Tibial nerve (tissue), 4 donors: ENCODE data around the gene ASTN2.

Experiments used
- EP300 ChIP-seq, 2 donors: sonication (generic); formaldehyde crosslinking; IDR thresholded peaks; one replicate each; pipeline ENCODE4 v1.6.1; 2017; ENCODE audit warnings: antibody characterized with exemption in 2 of 2, mild to moderate bottlenecking in 1 of 2
- TF ChIP-seq, protein P1 (sequence below), 5 experiments: fragments of 200-600 bp in 3 of 5; fragments of 450-650 bp in 2 of 5; sonication (generic) in 3 of 5; IDR thresholded peaks; one replicate each; pipeline ENCODE4 v1.5.1; 2016 to 2019; ENCODE audit warnings: antibody characterized with exemption in 5 of 5, mild to moderate bottlenecking in 3 of 5, moderate library complexity in 2 of 5

DNA sequence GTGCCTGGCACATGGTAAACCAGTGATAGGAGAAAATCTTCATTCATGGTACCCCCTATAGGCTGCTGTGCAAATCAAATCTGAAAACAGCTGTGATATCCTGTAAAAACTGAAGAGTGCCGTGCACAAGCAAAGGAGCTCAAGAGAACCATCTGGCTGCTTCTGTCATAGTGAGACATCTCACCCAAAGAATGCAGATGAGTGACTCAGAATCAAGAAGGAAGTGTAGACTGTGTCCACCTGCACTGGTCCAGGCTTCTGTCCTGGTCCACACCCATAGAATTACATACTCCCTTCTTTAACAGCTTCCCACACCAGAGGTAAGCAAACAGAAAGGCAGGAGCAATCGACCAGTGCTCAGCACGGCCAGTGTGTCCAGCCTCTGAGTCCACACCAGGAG lies 195.9 kb downstream of the ASTN2 start:
- TF ChIP-seq, protein P1, sequence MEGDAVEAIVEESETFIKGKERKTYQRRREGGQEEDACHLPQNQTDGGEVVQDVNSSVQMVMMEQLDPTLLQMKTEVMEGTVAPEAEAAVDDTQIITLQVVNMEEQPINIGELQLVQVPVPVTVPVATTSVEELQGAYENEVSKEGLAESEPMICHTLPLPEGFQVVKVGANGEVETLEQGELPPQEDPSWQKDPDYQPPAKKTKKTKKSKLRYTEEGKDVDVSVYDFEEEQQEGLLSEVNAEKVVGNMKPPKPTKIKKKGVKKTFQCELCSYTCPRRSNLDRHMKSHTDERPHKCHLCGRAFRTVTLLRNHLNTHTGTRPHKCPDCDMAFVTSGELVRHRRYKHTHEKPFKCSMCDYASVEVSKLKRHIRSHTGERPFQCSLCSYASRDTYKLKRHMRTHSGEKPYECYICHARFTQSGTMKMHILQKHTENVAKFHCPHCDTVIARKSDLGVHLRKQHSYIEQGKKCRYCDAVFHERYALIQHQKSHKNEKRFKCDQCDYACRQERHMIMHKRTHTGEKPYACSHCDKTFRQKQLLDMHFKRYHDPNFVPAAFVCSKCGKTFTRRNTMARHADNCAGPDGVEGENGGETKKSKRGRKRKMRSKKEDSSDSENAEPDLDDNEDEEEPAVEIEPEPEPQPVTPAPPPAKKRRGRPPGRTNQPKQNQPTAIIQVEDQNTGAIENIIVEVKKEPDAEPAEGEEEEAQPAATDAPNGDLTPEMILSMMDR (IDR thresholded peaks at IDR 0.05): no peak
- no peak for TF ChIP-seq EP300 (IDR thresholded peaks at IDR 0.05)
